ENCODE results near the gene CPSF6. TPM values are rescaled to one million over a fixed set of nuclear protein-coding genes. Genes with fewer than 3 reads are reported as not detected.

The CPSF6 gene
- total RNA-seq, 1 donor from 2014 or later = 90.8 TPM

DNA sequence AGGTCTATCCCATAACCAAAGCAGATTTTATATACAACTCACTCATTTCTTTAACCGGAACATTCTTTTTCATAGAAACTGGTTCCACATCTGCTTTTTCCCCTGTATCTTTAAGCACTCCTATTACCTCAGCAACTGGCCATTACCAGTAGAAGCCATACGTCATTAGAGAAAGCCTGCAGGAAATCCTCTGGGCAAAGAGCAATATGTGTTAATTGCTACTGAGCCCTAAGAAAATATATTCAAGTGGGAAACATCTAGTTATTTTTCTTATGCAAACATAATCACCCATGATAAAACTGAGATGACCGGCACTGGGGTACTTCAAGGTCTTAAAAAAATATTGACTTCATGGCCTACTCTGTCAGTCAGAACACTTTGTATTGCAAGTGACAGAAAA is 28.2 kb upstream of the CPSF6 start:
- TF ChIP-seq, protein P1, sequence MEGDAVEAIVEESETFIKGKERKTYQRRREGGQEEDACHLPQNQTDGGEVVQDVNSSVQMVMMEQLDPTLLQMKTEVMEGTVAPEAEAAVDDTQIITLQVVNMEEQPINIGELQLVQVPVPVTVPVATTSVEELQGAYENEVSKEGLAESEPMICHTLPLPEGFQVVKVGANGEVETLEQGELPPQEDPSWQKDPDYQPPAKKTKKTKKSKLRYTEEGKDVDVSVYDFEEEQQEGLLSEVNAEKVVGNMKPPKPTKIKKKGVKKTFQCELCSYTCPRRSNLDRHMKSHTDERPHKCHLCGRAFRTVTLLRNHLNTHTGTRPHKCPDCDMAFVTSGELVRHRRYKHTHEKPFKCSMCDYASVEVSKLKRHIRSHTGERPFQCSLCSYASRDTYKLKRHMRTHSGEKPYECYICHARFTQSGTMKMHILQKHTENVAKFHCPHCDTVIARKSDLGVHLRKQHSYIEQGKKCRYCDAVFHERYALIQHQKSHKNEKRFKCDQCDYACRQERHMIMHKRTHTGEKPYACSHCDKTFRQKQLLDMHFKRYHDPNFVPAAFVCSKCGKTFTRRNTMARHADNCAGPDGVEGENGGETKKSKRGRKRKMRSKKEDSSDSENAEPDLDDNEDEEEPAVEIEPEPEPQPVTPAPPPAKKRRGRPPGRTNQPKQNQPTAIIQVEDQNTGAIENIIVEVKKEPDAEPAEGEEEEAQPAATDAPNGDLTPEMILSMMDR (IDR thresholded peaks at IDR 0.05; ENCODE audit: unreplicated experiment) = no peak
- Mint-ChIP-seq H3K27me3 (ENCODE audit: unreplicated experiment) (no peaks in the 10 kb centered on the region), H3K27ac (ENCODE audit: unreplicated experiment) (no peak overlapping the region), H3K36me3 (ENCODE audit: low read depth, unreplicated experiment) (no peaks in the 10 kb centered on the region), H3K4me3 (ENCODE audit: unreplicated experiment) (no peak overlapping the region), H3K9me3 (ENCODE audit: unreplicated experiment) (no peaks in the 10 kb centered on the region), H3K4me1 (ENCODE audit: unreplicated experiment) (no peaks in the 10 kb centered on the region)
- DNase-seq (ENCODE audit: low spot score) = no peak

DNA sequence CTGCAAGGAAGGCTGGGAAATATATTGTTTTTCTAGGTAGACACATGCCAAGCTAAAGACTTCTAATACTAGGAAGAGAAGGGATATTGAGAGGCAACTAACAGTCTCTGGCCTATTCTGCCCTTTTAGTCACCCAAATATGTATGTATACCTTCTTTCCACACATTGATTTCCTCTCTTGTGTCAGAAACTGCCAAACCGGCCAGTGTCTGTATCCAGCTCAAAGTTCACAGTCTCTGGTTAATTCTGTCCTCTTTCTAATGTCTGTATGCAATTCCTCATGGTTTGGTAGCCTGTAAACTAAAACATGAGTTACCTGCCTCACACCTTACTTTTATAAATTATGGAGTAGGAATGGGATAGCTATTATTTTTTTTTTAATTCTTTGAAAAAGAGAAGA is 25.2 kb upstream of the CPSF6 start:
- TF ChIP-seq, protein P1 (IDR thresholded peaks at IDR 0.05; ENCODE audit: unreplicated experiment) = no peak
- Mint-ChIP-seq H3K9me3 (ENCODE audit: unreplicated experiment) (no peaks in the 10 kb centered on the region), H3K4me1 (ENCODE audit: unreplicated experiment) (no peaks in the 10 kb centered on the region), H3K27ac (ENCODE audit: unreplicated experiment) (no peak overlapping the region), H3K27me3 (ENCODE audit: unreplicated experiment) (no peaks in the 10 kb centered on the region), H3K4me3 (ENCODE audit: unreplicated experiment) (no peak overlapping the region), H3K36me3 (ENCODE audit: low read depth, unreplicated experiment) (no peaks in the 10 kb centered on the region)
- no peak for DNase-seq (ENCODE audit: low spot score)

DNA sequence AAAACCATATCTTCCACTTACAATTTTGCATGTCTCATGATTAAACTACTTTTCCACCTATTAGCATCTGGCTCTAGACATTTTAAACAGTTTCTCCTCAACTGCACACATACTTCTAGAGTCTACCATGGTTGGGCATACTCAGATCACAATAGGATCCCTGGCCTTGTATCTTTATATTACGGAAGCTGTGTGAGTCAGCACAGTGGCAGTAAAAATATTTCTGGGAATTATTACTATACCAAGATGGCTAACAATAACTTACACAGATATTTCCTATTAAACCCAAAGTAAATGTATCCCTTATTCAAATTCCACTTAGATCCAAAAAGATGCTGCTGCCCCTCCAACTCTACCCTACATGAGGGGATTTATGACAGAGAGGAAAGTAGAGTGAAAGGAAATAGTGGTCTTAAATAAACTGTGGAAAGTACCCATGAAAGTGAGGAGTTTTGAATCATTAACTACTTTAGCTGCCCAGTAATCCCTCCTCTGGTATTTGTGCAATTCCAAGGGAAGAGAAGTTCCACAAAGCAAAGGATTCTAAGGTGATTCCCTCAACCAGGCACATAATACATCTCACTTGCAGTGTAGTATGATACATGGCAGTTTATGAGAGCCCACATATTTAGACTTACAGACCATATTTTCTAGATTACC is 14.0 kb upstream of the CPSF6 start:
- Mint-ChIP-seq H3K27me3 (ENCODE audit: unreplicated experiment) (no peaks in the 10 kb centered on the region), H3K4me1 (ENCODE audit: unreplicated experiment) (no peaks in the 10 kb centered on the region), H3K27ac (ENCODE audit: unreplicated experiment) (no peak overlapping the region), H3K4me3 (ENCODE audit: unreplicated experiment) (no peak overlapping the region), H3K9me3 (ENCODE audit: unreplicated experiment) (no peaks in the 10 kb centered on the region), H3K36me3 (ENCODE audit: low read depth, unreplicated experiment) (no peaks in the 10 kb centered on the region)
- DNase-seq (ENCODE audit: low spot score) = no peak
- TF ChIP-seq, protein P1 (IDR thresholded peaks at IDR 0.05; ENCODE audit: unreplicated experiment) = no peak

DNA sequence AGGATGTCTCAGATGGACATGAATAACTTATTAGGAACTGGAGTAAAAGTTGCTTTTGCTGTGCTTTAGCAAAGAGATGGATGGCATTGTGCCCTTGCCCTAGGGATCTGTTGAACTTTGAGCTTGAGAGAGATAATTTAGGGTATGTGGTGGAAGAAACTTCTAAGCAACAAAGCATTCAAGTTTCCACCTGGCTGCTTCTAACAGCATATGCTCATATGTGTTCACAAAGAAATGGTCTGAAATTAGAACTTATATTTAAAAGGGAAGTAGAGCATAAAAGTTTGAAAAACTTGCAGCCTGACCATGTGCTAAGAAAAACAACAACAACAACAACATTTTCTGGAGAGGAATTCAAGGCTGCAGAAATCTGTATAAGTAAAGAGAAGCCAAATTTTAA is 7.9 kb upstream of the CPSF6 start:
- DNase-seq (ENCODE audit: low spot score) = no peak
- Mint-ChIP-seq H3K9me3 (ENCODE audit: unreplicated experiment) (peaks cover 12% of the 10 kb centered on the region), H3K4me1 (ENCODE audit: unreplicated experiment) (no peaks in the 10 kb centered on the region), H3K36me3 (ENCODE audit: low read depth, unreplicated experiment) (peaks cover 11% of the 10 kb centered on the region), H3K27ac (ENCODE audit: unreplicated experiment) (no peak overlapping the region), H3K4me3 (ENCODE audit: unreplicated experiment) (no peak overlapping the region), H3K27me3 (ENCODE audit: unreplicated experiment) (no peaks in the 10 kb centered on the region)
- TF ChIP-seq, protein P1 (IDR thresholded peaks at IDR 0.05; ENCODE audit: unreplicated experiment) = no peak

DNA sequence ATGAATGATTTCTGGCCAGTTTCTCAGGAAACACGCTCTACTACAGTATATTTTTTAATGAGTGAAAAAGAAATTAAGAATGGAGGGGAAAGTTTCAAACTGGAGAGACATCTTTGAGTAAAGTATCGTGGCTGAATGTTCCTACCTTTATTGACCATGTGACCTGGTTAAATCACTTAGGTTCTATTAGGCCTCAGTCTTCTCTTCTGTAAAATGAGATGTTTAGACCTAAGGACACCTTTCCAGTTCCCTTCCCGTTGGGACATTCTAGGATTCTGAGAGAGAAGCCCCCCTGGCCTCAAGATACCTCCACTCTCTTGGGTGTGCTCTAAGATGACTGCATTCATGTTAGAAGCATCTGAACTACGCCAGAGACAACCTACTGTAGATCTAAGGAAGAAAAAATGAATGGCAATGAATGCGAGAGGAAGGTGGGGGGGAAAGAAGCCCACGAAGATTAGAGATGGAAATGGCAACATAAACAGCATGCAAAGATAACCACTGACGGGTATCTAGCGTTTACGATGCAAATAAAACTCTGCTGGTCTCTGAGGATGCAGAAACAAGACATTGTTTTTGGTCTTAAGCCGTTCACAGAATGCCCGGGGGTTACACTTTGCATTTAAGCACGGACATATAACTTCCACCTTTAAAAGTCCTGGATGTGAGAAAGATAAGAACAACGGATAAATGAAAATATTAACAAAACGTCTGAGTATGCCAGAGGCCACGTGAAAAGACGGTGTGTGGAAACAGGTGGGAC is 599 bp upstream of the CPSF6 start:
- Mint-ChIP-seq H3K4me1 (ENCODE audit: unreplicated experiment) (peaks cover 27% of the 10 kb centered on the region), H3K27me3 (ENCODE audit: unreplicated experiment) (peaks cover 4% of the 10 kb centered on the region), H3K9me3 (ENCODE audit: unreplicated experiment) (no peaks in the 10 kb centered on the region), H3K27ac (ENCODE audit: unreplicated experiment) (peak overlapping the region; percentile 88), H3K36me3 (ENCODE audit: low read depth, unreplicated experiment) (peaks cover 5% of the 10 kb centered on the region), H3K4me3 (ENCODE audit: unreplicated experiment) (peak overlapping the region; percentile 89)
- DNase-seq (ENCODE audit: low spot score) = no peak
- TF ChIP-seq, protein P1 (IDR thresholded peaks at IDR 0.05; ENCODE audit: unreplicated experiment) = no peak
